A204.1 (cell line): ENCODE measurements around the gene ACSL5.

ENCODE experiments used
- FAIRE-seq: peaks from 2 replicates; lab custom pipeline; 2012; peaks lifted over from hg19 to GRCh38; lab: Jason Lieb, UNC

ACSL5 gene

GRCh38 chr10:112407696-112408095 is 33.8 kb downstream of the ACSL5 start:
- FAIRE-seq: no peak

- no peak for FAIRE-seq
Measured at GRCh38 chr10:112409299-112409698, 35.4 kb downstream of the ACSL5 start.

- FAIRE-seq: no peak
Measured at GRCh38 chr10:112409755-112410154, 35.8 kb downstream of the ACSL5 start.

DNA sequence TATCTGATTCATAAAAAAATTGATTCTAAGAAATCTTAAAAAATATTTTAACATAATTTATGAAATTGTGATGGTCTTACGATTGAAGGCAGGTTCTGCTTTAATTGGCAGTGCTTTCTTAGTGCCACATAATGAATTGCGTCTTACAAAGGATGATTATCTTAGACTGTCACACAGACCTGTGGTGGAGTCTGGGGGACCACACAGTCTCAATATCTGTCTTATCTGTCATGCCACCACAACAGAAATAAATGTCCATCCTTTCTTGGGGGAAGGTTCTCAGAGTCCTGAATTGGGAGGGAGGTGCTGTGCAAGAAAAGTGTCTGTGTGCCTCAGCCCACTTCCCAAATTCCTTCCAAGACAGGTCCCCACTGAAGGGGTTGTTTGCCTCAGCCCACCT is 38.8 kb downstream of the ACSL5 start:
- FAIRE-seq: no peak

DNA sequence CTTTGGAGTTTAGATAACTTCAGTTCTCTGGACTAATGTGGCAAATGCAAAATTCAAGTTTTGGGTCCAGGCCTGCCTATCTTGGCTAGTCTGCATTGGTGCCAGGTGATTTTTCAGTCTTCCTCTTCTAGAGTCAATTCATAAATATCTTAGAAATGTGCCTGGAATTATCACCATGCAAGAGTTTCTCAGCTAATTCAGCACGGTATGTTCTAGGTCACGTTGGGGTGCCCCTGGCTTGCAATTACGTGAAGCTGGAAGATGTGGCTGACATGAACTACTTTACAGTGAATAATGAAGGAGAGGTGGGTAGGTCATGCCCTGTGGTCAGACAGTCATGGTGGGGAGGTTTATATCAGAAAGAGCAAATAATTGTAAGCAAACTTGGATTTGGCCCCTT is 47.8 kb downstream of the ACSL5 start:
- no peak for FAIRE-seq

DNA sequence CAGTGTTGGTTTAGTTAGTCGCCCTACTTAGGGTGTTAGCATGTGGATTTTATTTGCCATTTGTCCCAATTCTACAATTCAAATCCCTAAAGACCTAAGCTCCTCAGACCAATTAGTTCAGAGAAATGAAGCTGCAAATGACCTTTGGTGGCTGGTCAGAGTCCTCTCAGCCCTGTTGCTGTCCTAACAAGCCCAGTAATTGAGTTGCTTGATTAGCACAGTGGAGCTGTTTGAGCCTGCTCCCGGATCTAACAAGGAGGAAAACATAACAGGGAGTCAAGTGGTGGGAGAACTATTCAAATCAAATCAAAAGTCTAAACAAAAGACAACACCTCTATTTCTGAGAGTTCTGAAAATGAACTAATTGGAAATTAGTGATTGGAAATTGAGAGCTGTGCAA is 50.7 kb downstream of the ACSL5 start:
- FAIRE-seq: no peak

DNA sequence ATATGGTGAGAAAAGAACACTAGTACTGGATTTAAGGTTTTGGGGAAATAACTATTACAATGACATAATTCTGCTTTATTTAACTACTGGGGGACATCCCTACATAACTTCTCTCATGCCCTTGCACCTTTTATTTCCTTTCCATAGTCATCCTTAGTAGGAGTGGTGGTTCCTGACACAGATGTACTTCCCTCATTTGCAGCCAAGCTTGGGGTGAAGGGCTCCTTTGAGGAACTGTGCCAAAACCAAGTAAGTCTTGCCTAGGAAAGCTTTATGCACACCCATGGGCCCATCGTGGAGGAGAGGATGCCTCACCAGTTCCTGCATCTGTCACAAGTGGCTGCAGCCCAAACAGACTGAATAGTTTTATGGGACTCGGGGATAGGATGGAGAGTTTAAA is 52.2 kb downstream of the ACSL5 start:
- FAIRE-seq: no peak

DNA sequence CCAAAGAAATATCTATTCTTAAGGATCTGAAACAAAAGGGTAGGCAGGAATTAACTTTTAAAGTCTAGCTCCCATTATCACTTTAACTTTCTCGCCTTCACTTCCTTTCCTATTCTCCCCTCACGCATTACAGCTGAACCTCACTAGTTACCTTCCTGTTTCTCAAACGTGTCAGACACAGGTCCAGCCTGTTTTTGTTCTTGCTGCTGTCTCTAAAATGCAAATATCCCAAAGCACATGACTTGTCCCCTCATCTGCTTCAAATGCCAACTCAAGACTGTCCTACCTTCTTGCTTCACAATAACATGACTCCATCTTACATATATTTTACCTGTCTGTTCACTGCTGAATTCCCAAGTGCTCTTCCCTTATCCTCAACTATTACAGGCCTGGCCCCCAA is 55.2 kb downstream of the ACSL5 start:
- FAIRE-seq: no peak

GRCh38 chr10:112429654-112430230 is 55.8 kb downstream of the ACSL5 start:
- FAIRE-seq: no peak

GRCh38 chr10:112433136-112433535 is 59.2 kb downstream of the ACSL5 start:
- no peak for FAIRE-seq

DNA sequence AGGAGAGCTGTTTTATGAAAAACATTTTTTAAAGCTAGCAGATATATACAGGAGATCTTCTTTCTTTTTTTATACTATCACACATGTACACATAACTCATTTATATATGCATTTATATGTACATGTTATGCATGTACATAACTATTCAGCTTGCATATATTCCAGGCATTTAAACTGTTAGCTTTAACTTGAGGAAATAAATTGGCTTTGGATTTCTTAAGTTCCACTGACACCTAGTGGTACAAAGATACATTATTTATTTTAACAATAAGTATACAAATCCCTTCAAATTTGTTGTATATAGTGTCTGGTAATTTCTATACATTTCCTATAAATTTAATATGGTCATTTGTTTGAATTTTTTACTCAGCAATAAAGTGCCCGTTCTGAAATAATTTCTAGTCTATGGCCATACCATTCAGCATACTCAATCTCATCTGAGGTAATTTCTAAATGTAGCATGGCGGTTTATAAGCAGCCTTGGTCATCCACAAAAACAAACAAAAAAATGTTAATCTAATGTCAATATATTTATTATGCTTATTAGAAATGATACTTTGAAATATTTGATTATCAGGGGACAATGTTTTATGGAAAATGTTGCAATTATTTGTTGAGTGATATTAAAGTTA is 61.2 kb downstream of the ACSL5 start:
- peak; percentile 98 for FAIRE-seq

- no peak for FAIRE-seq
Measured at GRCh38 chr10:112438356-112438755, 64.4 kb downstream of the ACSL5 start.

DNA sequence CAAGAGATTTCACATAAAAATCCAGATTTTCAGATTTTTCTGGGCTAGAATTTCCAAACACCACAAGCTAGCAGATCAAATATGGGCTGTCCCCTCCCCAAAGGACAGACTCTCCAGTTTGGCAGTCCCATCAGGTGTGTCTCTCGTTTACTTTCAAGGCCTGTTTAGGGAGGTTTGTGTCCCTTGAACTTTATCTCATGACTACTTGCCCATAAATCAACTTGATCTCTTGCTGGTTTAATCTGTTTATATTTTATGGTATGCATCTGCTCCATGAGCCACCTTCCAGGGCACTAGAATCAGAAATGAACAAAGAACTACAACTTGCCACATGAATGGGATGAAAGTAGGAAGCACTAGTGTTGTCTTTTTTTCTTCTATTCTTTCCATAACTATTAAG is 67.6 kb downstream of the ACSL5 start:
- no peak for FAIRE-seq

GRCh38 chr10:112442063-112442462 is 68.1 kb downstream of the ACSL5 start:
- FAIRE-seq: no peak

DNA sequence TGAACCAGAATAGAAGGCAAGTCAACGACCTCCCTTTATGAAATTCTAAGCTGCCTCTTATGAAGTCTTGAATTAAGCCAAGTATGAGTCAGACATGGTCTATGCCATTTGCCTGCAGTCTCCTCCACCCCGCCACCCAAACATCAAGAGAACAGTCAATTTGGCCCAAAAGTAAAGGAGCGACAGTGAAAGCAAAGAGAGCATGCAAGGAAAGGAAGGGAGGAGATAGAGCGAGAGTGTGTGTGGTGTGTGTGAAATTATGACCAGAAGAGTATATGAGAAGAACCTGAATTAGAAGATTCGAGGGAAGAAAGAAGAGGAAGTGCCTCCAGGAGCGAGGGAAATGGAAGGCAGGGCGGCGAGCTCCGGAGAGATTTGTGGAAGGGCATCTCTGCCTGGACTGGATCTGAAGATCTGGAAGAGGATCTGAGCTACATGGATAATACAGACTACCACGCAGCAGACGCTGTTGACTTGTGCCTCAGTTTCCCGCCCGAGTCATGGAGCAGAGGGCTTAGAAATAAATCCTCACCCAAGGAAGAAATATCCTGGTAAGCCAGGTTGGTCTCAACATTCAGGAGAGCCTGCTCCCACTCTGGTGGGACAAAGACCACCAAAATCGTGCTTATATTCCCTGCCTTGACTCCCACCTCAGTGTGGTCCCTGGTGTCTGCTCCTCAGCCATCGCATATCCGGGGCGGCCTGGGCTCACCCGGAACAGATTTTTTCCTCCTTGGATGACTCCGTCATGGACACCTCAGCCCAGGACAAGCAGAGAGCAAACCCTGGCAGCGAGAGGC is 72.3 kb downstream of the ACSL5 start:
- FAIRE-seq: no peak

DNA sequence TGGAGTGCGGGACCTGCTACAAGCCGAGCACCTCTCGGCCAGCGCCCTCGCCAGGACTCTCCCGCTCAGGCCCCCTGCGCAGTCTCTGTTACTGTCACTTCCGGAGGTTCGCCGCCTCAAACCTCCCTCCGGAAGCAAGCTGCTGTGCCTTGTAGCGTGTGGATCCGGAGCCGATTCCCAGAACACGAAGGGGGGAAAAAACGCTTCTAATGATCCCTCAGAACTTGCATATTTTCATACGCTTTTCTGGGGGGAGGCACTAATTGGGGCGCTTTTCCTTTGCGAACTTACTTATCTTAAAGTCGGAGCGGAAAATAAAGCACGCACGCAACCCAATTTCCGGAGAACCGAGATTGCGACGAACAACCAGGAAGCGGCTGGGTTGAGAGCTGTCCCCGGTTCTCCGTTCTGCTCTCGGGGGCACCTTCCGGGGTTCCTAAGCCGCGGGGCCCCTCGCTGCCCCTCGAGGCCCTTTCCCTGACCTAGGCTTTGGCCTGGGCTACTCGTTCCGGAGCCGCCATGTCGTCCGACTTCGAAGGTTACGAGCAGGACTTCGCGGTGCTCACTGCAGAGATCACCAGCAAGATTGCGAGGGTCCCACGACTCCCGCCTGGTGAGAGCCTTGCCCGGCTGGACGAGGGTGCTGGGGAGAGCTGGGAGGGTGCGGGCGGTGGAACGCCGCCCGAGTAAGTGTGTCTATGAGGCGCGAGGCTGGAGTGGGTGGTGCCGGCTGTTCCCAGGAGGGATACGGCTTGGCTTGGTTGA is 73.1 kb downstream of the ACSL5 start, which contains the start of the genes VTI1A and ZDHHC6:
Gene VTI1A (plus strand): TSS at position 361 of the 765 bp plus-strand sequence. CDS start 159 bp downstream, at position 520.
Gene ZDHHC6 (minus strand): TSS at position 60 of the 765 bp plus-strand sequence. CDS start 1,478 bp downstream, outside the sequence.
- no peak for FAIRE-seq

- FAIRE-seq: no peak
Measured at GRCh38 chr10:112447620-112447928, 73.7 kb downstream of the ACSL5 start.

DNA sequence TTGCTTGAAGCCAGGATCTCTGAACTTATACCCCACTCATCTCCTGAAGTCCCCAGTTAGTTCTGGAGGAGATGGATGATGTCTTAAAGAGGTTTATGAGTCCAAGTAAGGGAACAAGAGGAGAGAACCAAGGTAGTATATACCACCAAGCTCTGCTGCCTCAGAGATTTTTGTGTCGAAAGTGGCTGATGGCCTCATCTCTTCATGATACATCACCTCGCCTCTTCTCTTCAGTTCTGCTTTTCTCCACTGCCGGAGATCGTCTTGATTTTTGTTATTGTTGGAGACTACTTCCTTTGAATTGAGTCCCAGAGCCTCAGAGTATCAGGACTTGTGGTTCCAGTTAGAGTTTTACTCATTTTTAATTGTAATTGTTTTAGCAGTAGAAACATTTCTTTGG is 75.0 kb downstream of the ACSL5 start:
- no peak for FAIRE-seq

DNA sequence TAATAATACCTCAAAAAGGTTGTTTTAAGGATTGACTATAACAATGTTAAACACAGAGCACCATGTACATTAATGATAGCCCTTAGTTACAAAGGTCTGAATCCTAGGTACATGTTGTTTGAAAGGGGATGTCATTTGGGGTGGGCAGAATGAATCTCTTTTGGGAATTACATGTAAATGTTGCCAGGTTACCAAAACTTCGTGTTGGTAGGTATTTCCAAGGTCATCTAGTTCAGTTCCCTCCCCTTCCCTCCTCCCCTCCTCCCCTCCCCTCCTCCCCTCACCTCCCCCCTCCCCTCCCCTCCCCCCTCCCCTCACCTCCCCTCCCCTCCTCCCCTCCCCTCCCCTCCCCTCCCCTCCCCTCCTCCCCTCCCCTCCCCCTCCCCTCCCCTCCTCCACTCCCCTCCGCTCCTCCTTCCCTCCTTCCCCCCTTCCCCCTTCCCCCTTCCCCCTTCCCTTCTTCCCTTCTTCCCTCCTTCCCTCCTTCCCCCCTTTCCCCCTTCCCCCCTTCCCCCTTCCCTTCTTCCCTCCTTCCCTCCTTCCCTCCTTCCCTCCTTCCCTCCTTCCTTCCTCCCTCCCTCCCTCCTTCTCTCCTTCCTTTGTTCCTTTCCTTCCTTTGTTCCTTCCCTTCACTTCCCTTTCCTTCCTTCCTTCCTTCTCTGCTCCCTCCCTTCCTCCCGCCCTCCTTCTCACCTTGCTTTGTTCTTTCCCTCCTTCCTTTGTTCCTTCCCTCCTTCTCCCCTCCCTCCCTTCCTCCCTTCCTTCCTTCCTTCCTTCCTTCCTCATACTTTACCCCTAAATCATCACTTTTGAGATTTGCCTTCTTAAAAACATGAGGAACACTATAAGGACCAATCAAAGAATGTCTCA is 81.2 kb downstream of the ACSL5 start:
- FAIRE-seq: no peak

- FAIRE-seq: no peak
Measured at GRCh38 chr10:112456533-112456932, 82.6 kb downstream of the ACSL5 start.

GRCh38 chr10:112460366-112460765 is 86.5 kb downstream of the ACSL5 start:
- no peak for FAIRE-seq
